ENCODE measurements around the gene PIM2.

GRCh38 chrX:48918301-48918642, 552 bp downstream of the PIM2 start:
- no peak for TF ChIP-seq CTCF (conservative IDR thresholded peaks at IDR 0.05)
- no peak for TF ChIP-seq ZFX (IDR thresholded peaks at IDR 0.05)
